CD14-positive monocyte (primary cell): Measurements from ENCODE around the gene PTPRN2. TPM values are rescaled to one million over a fixed set of nuclear protein-coding genes. Genes with fewer than 3 reads are reported as not detected.
A peak's percentile ranks its signal among the peaks of the same experiment; 100 is the strongest.

Source experiments
- DNase-seq, 3 donors: peaks; one replicate each; pipeline ENCODE4 v3.0.0-alpha.2; 2011 to 2022
- H2AFZ ChIP-seq: 2 replicates; pipeline ENCODE4 v1.6.0; 2012; ENCODE audit warnings: mild to moderate bottlenecking, low read depth, low read length, inconsistent platforms; ENCODE audit not compliant: insufficient read depth, poor library complexity, severe bottlenecking
- H3K27ac ChIP-seq, 2 donors: 1 replicate in 1 of 2; 2 replicates in 1 of 2; pipeline ENCODE4 v1.5.1; 2012 to 2013; ENCODE audit warnings: low read length in 2 of 2, control low read depth in 1 of 2, inconsistent platforms in 1 of 2, low read depth in 1 of 2, mild to moderate bottlenecking in 1 of 2
- H3K27me3 ChIP-seq, 2 donors: one replicate each; pipeline versions ENCODE4 v1.6.0 to v1.6.1; 2011 to 2013; ENCODE audit warnings: low read length in 2 of 2; ENCODE audit not compliant: control insufficient read depth in 2 of 2, insufficient read depth in 2 of 2
- H3K36me3 ChIP-seq, 2 donors: replicated peaks in 1 of 2; 1 replicate in 1 of 2; 2 replicates in 1 of 2; pipeline versions ENCODE4 v1.5.1 to v1.6.1; 2012 to 2013; ENCODE audit warnings: low read length in 2 of 2, control low read depth in 1 of 2, inconsistent platforms in 1 of 2, mild to moderate bottlenecking in 1 of 2; ENCODE audit not compliant: insufficient read depth in 2 of 2, control insufficient read depth in 1 of 2
- H3K4me1 ChIP-seq, 2 donors: 1 replicate in 1 of 2; 2 replicates in 1 of 2; pipeline versions ENCODE4 v1.5.1 to v1.6.1; 2012 to 2013; ENCODE audit warnings: low read length in 2 of 2, control low read depth in 1 of 2, inconsistent platforms in 1 of 2, mild to moderate bottlenecking in 1 of 2, moderate library complexity in 1 of 2; ENCODE audit not compliant: insufficient read depth in 2 of 2, control insufficient read depth in 1 of 2
- H3K4me2 ChIP-seq: replicated peaks from 2 replicates; pipeline ENCODE3; 2012; ENCODE audit warnings: low read length, moderate library complexity, mild to moderate bottlenecking; ENCODE audit not compliant: poor library complexity, severe bottlenecking; ENCODE audit errors: extremely low read depth
- H3K4me3 ChIP-seq, 3 experiments: fragments of 200-600 bp in 1 of 3; sonication (generic) in 1 of 3; replicated peaks in 1 of 3; 1 replicate in 2 of 3; 2 replicates in 1 of 3; pipeline ENCODE4 v1.5.1; 2011 to 2013; ENCODE audit warnings: low read length in 3 of 3, mild to moderate bottlenecking in 3 of 3, control low read depth in 2 of 3, low read depth in 2 of 3, inconsistent platforms in 1 of 3, moderate library complexity in 1 of 3
- H3K79me2 ChIP-seq: 2 replicates; pipeline ENCODE4 v1.6.0; 2012; ENCODE audit warnings: mild to moderate bottlenecking, control low read depth, inconsistent platforms, low read length, moderate library complexity; ENCODE audit not compliant: insufficient read depth
- H3K9ac ChIP-seq: 2 replicates; pipeline ENCODE4 v1.6.0; 2017; ENCODE audit warnings: low read length, mild to moderate bottlenecking; ENCODE audit not compliant: insufficient read depth, poor library complexity, severe bottlenecking
- H3K9me3 ChIP-seq, 2 donors: replicated peaks in 1 of 2; 1 replicate in 1 of 2; 2 replicates in 1 of 2; pipeline versions ENCODE4 v1.5.1 to v1.6.1; 2012 to 2013; ENCODE audit warnings: low read length in 2 of 2, control low read depth in 1 of 2; ENCODE audit not compliant: control insufficient read depth in 1 of 2, insufficient read depth in 1 of 2
- H4K20me1 ChIP-seq: 2 replicates; pipeline ENCODE4 v1.6.0; 2012; ENCODE audit warnings: mild to moderate bottlenecking, low read length, control low read depth, moderate library complexity; ENCODE audit not compliant: insufficient read depth
- H3K27ac Mint-ChIP-seq, 7 donors: one replicate each; pipeline ENCODE4 v1.8.0; 2020; ENCODE audit warnings: mild to moderate bottlenecking in 7 of 7, mixed read lengths in 7 of 7, moderate library complexity in 6 of 7, inconsistent platforms in 2 of 7
- H3K27me3 Mint-ChIP-seq, 3 donors: one replicate each; pipeline ENCODE4 v1.8.0; 2021 to 2022; ENCODE audit warnings: low read depth in 3 of 3, mild to moderate bottlenecking in 3 of 3, mixed read lengths in 3 of 3, moderate library complexity in 3 of 3, inconsistent platforms in 1 of 3
- H3K36me3 Mint-ChIP-seq, 2 donors: one replicate each; pipeline ENCODE4 v1.8.0; 2020; ENCODE audit warnings: mixed read lengths in 2 of 2, inconsistent platforms in 1 of 2, mild to moderate bottlenecking in 1 of 2
- H3K4me1 Mint-ChIP-seq: one replicate; pipeline ENCODE4 v1.8.0; 2020; ENCODE audit warnings: mild to moderate bottlenecking, mixed read lengths
- H3K4me3 Mint-ChIP-seq, 2 donors: one replicate each; pipeline ENCODE4 v1.8.0; 2020; ENCODE audit warnings: mild to moderate bottlenecking in 2 of 2, mixed read lengths in 2 of 2, moderate library complexity in 1 of 2
- H3K9me3 Mint-ChIP-seq, 7 donors: one replicate each; pipeline ENCODE4 v1.8.0; 2020 to 2022; ENCODE audit warnings: mixed read lengths in 7 of 7, mild to moderate bottlenecking in 6 of 7, moderate library complexity in 6 of 7, inconsistent platforms in 2 of 7
- WGBS: methylation state at CpG from one replicate; pipeline ENCODE4 v1.1.5; 2013; ENCODE audit warnings: missing lambda C conversion rate; ENCODE audit not compliant: insufficient coverage; 5-methylcytosine and 5-hydroxymethylcytosine counted together
- intact Hi-C, 2 donors: fragments of 100-400 bp; cut with micrococcal nuclease; formaldehyde crosslinking; loops; one replicate each; pipeline versions ENCODE4 v1.15.0 to v1.15.1; 2023
- polyA plus RNA-seq, 3 donors: library from polyadenylated mRNA; depleted of rRNA in 1 of 3; unstranded in 2 of 3; stranded (reverse) in 1 of 3; fragments of 300-500 nt in 2 of 3; fragments of >200 nt in 1 of 3; fragmentation: Illumina TruSeq in 2 of 3; gene quantifications; 1 replicate in 2 of 3; 2 replicates in 1 of 3; pipeline ENCODE4 v1.2.3, GENCODE V29; 2012 to 2021
- TF ChIP-seq, protein P1 (sequence below): fragments of 200-600 bp; IDR thresholded peaks from one replicate; pipeline ENCODE4 v1.8.0; 2022; ENCODE audit warnings: antibody characterized with exemption, mild to moderate bottlenecking

PTPRN2 gene
- polyA plus RNA-seq, 3 donors: 0.25 to 1.4 (median 0.97) TPM

GRCh38 chr7:157792241-157793086 is 795.2 kb downstream of the PTPRN2 start:
- WGBS: 88% methylated on average over 25 of the region's 35 CpGs
- Histone ChIP-seq H3K79me2 (no peaks in the 10 kb centered on the region), H3K4me2 (no peak overlapping the region), H4K20me1 (no peaks in the 10 kb centered on the region), H2AFZ (no peak overlapping the region), H3K36me3 (no peaks in the 10 kb centered on the region), H3K9me3 (no peaks in the 10 kb centered on the region), H3K4me3 (no peak overlapping the region), H3K9ac (no peak overlapping the region), H3K4me1 (no peaks in the 10 kb centered on the region), H3K27ac (no peak overlapping the region), H3K27me3 (no peaks in the 10 kb centered on the region)
- H3K4me3 Mint-ChIP-seq: no peak overlapping the region
- intact Hi-C loops: no loop called here
- H3K27me3 Mint-ChIP-seq: peaks cover 2 to 11% (median 6%) of the 10 kb centered on the region in 3 donors
- TF ChIP-seq, protein P1, sequence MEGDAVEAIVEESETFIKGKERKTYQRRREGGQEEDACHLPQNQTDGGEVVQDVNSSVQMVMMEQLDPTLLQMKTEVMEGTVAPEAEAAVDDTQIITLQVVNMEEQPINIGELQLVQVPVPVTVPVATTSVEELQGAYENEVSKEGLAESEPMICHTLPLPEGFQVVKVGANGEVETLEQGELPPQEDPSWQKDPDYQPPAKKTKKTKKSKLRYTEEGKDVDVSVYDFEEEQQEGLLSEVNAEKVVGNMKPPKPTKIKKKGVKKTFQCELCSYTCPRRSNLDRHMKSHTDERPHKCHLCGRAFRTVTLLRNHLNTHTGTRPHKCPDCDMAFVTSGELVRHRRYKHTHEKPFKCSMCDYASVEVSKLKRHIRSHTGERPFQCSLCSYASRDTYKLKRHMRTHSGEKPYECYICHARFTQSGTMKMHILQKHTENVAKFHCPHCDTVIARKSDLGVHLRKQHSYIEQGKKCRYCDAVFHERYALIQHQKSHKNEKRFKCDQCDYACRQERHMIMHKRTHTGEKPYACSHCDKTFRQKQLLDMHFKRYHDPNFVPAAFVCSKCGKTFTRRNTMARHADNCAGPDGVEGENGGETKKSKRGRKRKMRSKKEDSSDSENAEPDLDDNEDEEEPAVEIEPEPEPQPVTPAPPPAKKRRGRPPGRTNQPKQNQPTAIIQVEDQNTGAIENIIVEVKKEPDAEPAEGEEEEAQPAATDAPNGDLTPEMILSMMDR: no peak
- H3K4me1 Mint-ChIP-seq: no peaks in the 10 kb centered on the region
- no peak for DNase-seq
- peaks cover 0 to 3% (median 0%) of the 10 kb centered on the region in 7 donors for H3K9me3 Mint-ChIP-seq
- H3K27ac Mint-ChIP-seq: no peak overlapping the region
- H3K36me3 Mint-ChIP-seq: no peaks in the 10 kb centered on the region

DNA sequence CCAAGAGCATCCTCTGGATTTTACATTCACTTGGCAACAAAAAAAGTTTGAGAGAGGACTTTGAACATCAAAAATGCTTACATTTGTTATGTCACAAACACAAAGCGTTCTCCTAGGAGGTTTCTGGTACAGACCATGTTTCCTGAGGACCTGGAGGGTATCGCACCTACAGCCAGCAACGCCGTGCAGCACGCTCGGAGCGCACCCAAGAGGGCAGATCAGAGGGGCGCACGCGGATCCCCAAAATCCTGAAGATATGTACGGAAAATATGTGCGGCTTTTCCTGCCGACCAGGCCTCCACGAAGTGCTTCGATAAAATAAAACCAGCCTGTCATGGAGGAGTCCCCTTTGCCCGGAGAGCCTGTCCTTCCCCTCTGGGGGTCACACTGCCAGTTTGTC is 796.0 kb downstream of the PTPRN2 start:
- H3K36me3 ChIP-seq: no peaks in the 10 kb centered on the region
- no peak overlapping the region for H3K4me2 ChIP-seq
- WGBS: 91% methylated on average over 16 of the region's 16 CpGs
- H3K9ac ChIP-seq: no peak overlapping the region
- no peaks in the 10 kb centered on the region for H3K4me1 ChIP-seq
- H2AFZ ChIP-seq: no peak overlapping the region
- no peaks in the 10 kb centered on the region for H3K79me2 ChIP-seq
- peak overlapping the region in 1 of 7 donors; percentile 37 for H3K27ac Mint-ChIP-seq
- H3K27me3 ChIP-seq: no peaks in the 10 kb centered on the region
- H3K27me3 Mint-ChIP-seq: peaks cover under 1 to 11% (median 6%) of the 10 kb centered on the region in 3 donors
- TF ChIP-seq, protein P1: no peak
- H3K27ac ChIP-seq: no peak overlapping the region
- H3K9me3 ChIP-seq: no peaks in the 10 kb centered on the region
- intact Hi-C loops: no loop called here
- no peaks in the 10 kb centered on the region for H3K36me3 Mint-ChIP-seq
- DNase-seq: no peak
- H4K20me1 ChIP-seq: no peaks in the 10 kb centered on the region
- peaks cover 0 to 4% (median 0%) of the 10 kb centered on the region in 7 donors for H3K9me3 Mint-ChIP-seq
- H3K4me3 Mint-ChIP-seq: no peak overlapping the region
- no peak overlapping the region for H3K4me3 ChIP-seq
- H3K4me1 Mint-ChIP-seq: no peaks in the 10 kb centered on the region
